Thyroid gland (tissue), 4 donors: ENCODE measurements around the gene ENOX2.

Experiments used
- POLR2A ChIP-seq, 2 donors: fragments of 450-650 bp; IDR thresholded peaks; one replicate each; pipeline ENCODE4 v1.6.1; 2017; ENCODE audit warnings: antibody characterized with exemption in 2 of 2, mild to moderate bottlenecking in 2 of 2, moderate library complexity in 1 of 2
- TF ChIP-seq, protein P1 (sequence below), 6 experiments: fragments of 200-600 bp in 3 of 6; fragments of 450-650 bp in 3 of 6; sonication (generic) in 3 of 6; IDR thresholded peaks; one replicate each; pipeline ENCODE4 v1.5.1; 2016 to 2019; ENCODE audit warnings: antibody characterized with exemption in 6 of 6, mild to moderate bottlenecking in 2 of 6, inconsistent platforms in 1 of 6, moderate library complexity in 1 of 6

DNA sequence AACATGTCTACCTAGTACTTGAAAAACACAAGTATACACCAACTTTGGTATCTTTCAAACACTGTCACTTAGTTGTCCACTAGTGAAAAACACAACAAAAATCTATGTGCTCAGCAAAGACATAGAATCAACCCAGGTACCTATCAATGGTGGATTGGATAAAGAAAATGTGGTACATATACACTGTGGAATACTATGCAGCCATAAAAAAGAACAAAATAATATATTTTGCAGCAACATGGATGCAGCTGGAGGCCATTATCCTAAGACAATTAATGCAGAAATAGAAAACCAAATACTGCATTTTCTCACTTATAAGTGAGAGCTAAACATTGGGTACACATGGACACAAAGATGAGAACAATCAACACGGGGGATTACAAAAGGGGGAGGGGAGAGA lies 148.7 kb downstream of the ENOX2 start:
- TF ChIP-seq, protein P1, sequence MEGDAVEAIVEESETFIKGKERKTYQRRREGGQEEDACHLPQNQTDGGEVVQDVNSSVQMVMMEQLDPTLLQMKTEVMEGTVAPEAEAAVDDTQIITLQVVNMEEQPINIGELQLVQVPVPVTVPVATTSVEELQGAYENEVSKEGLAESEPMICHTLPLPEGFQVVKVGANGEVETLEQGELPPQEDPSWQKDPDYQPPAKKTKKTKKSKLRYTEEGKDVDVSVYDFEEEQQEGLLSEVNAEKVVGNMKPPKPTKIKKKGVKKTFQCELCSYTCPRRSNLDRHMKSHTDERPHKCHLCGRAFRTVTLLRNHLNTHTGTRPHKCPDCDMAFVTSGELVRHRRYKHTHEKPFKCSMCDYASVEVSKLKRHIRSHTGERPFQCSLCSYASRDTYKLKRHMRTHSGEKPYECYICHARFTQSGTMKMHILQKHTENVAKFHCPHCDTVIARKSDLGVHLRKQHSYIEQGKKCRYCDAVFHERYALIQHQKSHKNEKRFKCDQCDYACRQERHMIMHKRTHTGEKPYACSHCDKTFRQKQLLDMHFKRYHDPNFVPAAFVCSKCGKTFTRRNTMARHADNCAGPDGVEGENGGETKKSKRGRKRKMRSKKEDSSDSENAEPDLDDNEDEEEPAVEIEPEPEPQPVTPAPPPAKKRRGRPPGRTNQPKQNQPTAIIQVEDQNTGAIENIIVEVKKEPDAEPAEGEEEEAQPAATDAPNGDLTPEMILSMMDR (IDR thresholded peaks at IDR 0.05) = no peak
- no peak for TF ChIP-seq POLR2A (IDR thresholded peaks at IDR 0.05)
